ENCODE results near the gene PLK2. TPM values are rescaled to one million over a fixed set of nuclear protein-coding genes. Genes with fewer than 3 reads are reported as not detected.

PLK2 gene
- total RNA-seq, 1 donor from 2014 or later = 4.6 TPM

- intact Hi-C loops (cut with micrococcal nuclease) = no loop called here
Measured at GRCh38 chr5:58481066-58481676, 21.3 kb upstream of the PLK2 start.

- intact Hi-C loops (cut with micrococcal nuclease) = loop anchor here (1.0 kb wide), 1 partner anchor 372 kb away; no protein-coding TSS in a partner anchor
Measured at GRCh38 chr5:58477760-58478376, 18.0 kb upstream of the PLK2 start.

GRCh38 chr5:58475404-58475803 is 15.5 kb upstream of the PLK2 start:
- intact Hi-C loops (cut with micrococcal nuclease) = no loop called here

- intact Hi-C loops (cut with micrococcal nuclease) = no loop called here
Measured at GRCh38 chr5:58469896-58470295, 10.0 kb upstream of the PLK2 start.

GRCh38 chr5:58466939-58467338 is 7.1 kb upstream of the PLK2 start:
- intact Hi-C loops (cut with micrococcal nuclease) = no loop called here

GRCh38 chr5:58462623-58463230 is 2.8 kb upstream of the PLK2 start:
- intact Hi-C loops (cut with micrococcal nuclease) = loop anchor here (1.0 to 5.0 kb wide), 3 partner anchors 150 to 812 kb away; no protein-coding TSS in a partner anchor

- intact Hi-C loops (cut with micrococcal nuclease) = loop anchor here (1.0 to 5.0 kb wide), 3 partner anchors 150 to 812 kb away; no protein-coding TSS in a partner anchor
Measured at GRCh38 chr5:58462154-58462553, 2.3 kb upstream of the PLK2 start.

- intact Hi-C loops (cut with micrococcal nuclease) = loop anchor here (1.0 to 5.0 kb wide), 11 partner anchors 149 to 1560 kb away; partner anchors contain the start of genes MIER3 and SETD9
Measured at GRCh38 chr5:58460732-58461286, 923 bp upstream of the PLK2 start.

GRCh38 chr5:58459146-58460001 is 512 bp downstream of the PLK2 start:
- intact Hi-C loops (cut with micrococcal nuclease) = loop anchor here (1.0 to 5.0 kb wide), 12 partner anchors 147 to 1559 kb away; partner anchors contain the start of genes MIER3 and SETD9

- intact Hi-C loops (cut with micrococcal nuclease) = loop anchor here (5.0 kb wide), 1 partner anchor 1134 kb away; no protein-coding TSS in a partner anchor
Measured at GRCh38 chr5:58458743-58459145, 1.1 kb downstream of the PLK2 start.

GRCh38 chr5:58458141-58458742 is 1.6 kb downstream of the PLK2 start:
- intact Hi-C loops (cut with micrococcal nuclease) = loop anchor here (5.0 kb wide), 1 partner anchor 1134 kb away; no protein-coding TSS in a partner anchor

- intact Hi-C loops (cut with micrococcal nuclease) = loop anchor here (5.0 kb wide), 1 partner anchor 1135 kb away; no protein-coding TSS in a partner anchor
Measured at GRCh38 chr5:58457050-58457449, 2.8 kb downstream of the PLK2 start.

- intact Hi-C loops (cut with micrococcal nuclease) = loop anchor here (5.0 kb wide), 1 partner anchor 1136 kb away; no protein-coding TSS in a partner anchor
Measured at GRCh38 chr5:58456486-58456885, 3.4 kb downstream of the PLK2 start.

GRCh38 chr5:58456026-58456425 is 3.9 kb downstream of the PLK2 start:
- intact Hi-C loops (cut with micrococcal nuclease) = loop anchor here (5.0 kb wide), 1 partner anchor 1136 kb away; no protein-coding TSS in a partner anchor

GRCh38 chr5:58455480-58455879 is 4.4 kb downstream of the PLK2 start:
- intact Hi-C loops (cut with micrococcal nuclease) = loop anchor here (5.0 kb wide), 1 partner anchor 1137 kb away; no protein-coding TSS in a partner anchor

GRCh38 chr5:58455066-58455465 is 4.8 kb downstream of the PLK2 start:
- intact Hi-C loops (cut with micrococcal nuclease) = loop anchor here (5.0 kb wide), 1 partner anchor 1137 kb away; no protein-coding TSS in a partner anchor

GRCh38 chr5:58454025-58454424 is 5.9 kb downstream of the PLK2 start:
- intact Hi-C loops (cut with micrococcal nuclease) = no loop called here

- intact Hi-C loops (cut with micrococcal nuclease) = no loop called here
Measured at GRCh38 chr5:58453306-58453705, 6.6 kb downstream of the PLK2 start.

GRCh38 chr5:58452566-58453258 is 7.2 kb downstream of the PLK2 start:
- intact Hi-C loops (cut with micrococcal nuclease) = no loop called here
